MV-4-11 (cell line): ENCODE data around the gene TYMP.
"Not testable (repeated sequence)": the region's sequence is repeated elsewhere in the genome, so short reads cannot be mapped to it uniquely, and the experiment has no call there.

Experiments
- DNase-seq: peaks from one replicate; lab custom pipeline; 2025; lab: John Stamatoyannopoulos, UW

TYMP gene

DNA sequence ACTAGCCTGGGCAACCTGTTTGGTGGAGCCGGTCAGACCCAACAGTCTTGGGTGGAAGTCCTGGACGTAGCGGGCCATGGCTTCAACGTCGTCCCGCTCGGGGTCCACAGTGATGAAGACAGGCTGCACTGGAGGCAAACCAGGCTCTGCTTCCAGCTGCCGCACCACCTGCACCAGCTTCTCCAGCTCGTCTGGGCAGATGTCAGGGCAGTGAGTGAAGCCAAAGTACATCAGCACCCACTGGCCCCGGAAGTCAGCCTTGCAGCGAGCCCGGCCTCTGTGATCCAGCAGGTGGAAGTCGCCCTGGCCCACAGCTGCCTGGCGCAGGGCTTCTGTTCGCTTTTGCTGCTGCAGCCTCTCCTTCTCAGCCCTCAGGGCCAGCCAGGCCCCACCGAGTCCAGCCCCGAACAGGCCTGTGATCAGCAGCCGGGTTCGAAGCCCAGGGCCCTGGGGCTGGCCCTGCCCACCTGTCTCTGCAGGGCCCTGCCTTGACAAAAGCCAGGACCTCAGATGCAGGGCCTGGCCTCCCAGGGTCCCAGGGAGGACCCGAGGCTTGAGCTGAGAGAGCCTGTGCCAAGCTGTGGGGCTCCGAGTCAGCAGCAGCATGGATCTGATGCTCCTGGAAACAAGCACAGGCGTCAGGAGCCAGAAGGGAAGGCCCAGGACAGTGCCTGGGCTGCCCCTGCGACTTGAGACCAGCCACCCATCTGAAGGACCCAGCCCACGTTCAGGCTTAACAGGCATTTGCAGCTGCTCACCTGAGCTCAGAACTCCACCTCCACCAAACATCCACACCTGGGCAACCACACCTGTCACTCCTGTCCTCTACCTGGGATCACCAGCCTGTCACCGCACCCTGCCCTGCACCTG lies 5.8 kb downstream of the TYMP start:
- DNase-seq = no peak

DNA sequence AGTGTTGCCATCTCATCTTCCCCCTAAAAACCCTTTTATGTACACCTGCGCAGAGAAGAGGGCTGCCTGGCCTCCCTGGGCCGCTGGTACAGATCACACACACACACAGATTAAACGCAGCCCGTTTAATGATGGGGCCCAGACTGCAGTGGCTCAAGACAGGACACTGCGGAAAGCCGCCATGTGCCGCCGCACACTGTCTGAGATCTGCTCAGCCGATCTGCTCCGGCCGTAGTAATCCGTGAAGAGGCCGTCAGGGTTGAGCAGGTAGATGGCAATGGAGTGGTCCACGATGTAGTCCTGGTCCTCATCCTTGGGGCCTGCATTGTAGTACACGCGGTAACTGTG lies 6.4 kb downstream of the TYMP start:
- no peak for DNase-seq

DNA sequence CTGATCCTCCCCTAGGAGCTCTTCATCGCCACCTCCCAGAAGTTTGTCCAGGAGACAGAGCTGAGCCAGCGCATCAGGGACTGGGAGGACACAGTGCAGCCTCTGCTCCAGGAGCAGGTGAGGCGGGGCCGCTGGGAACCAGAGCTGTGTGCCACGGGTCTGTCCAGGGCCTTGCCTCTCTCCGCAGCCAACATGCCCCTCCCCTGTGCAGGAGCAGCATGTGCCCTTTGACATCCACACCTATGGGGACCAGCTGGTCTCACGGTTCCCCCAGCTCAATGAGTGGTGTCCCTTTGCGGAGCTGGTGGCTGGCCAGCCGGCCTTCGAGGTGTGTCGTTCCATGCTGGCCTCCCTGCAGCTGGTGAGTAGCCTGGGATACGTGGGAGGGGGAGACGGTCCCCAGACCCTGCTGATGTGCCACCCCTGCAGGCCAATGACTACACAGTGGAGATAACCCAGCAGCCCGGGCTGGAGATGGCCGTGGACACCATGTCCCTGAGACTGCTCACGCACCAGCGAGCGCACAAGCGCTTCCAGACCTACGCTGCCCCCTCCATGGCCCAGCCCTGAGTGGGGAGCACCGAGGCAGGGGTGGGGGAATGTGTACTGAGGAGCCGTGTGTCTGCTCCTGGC lies 6.9 kb downstream of the TYMP start:
- no peak for DNase-seq

DNA sequence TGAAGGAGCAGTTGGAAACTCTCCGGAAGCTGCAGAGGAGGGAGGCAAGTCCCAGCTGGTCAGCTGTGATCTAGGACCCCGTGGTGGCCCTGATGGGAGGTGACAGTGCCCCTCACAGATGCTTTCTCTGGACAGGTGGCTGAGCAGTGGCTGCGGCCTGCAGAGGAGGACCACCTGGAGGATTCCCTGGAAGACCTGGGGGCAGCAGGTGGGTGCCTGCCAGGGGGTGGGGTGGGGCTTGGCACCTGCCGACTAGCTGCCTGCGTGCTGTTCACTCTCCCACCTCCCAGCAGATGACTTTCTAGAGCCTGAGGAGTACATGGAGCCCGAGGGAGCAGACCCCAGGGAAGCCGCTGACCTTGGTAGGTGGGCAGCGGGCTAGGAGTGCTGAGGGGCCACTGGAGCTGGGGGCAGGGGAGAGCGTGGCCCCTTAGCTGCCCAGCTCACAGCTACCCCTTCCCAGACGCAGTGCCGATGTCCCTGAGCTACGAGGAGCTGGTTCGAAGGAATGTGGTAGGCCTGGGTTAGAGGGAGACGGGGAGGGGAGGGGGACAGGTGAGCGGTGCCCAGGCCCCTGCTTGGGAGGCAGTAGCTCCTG lies 7.5 kb downstream of the TYMP start:
- DNase-seq = no peak

DNA sequence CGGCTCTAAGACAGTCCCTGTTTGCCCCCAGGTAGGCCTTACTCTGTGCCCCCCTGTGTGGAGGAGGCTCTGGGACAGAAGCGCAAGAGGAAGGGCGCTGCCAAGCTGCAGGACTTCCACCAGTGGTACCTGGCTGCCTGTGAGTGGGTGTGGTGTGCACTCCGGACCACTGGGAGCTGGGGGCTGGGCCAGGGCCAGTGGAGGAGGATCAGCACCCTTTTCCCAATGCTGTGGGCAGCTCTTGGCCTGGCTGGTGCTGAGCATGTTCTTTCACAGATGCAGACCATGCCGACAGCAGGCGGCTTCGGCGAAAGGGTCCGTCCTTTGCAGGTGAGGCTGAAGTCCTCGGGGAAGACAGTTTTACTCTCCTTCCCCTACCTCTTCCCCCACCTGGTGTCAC lies 8.1 kb downstream of the TYMP start:
- no peak for DNase-seq

DNA sequence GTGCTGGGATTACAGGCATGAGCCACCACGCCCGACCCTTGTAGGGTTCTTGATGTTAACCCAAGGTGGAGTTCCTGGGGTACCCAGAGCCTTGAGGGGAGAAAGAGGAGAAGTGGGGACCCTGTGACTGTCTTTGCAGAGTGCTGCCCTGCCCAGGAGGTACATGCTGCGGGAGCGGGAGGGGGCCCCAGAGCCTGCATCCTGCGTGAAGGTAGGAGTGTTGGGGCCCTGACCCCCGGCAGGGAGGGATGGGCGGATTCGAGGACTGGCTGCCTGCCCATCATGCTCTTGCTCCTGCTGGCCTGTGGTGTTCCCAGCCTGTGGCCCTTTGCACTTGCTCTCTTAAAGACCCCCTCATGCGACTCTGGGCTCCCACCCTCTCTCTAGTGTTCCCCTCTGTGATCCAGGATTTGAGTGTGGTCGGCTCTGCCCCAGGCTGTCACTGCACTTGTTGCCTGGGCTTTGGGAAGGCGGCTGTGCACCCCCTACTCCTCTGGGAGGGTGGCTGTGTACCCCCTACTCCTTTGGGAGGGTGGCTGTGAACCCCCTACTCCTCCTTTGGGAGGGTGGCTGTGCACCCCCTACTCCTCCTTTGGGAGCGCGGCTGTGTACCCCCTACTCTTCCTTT lies 8.9 kb downstream of the TYMP start:
- no peak for DNase-seq

DNA sequence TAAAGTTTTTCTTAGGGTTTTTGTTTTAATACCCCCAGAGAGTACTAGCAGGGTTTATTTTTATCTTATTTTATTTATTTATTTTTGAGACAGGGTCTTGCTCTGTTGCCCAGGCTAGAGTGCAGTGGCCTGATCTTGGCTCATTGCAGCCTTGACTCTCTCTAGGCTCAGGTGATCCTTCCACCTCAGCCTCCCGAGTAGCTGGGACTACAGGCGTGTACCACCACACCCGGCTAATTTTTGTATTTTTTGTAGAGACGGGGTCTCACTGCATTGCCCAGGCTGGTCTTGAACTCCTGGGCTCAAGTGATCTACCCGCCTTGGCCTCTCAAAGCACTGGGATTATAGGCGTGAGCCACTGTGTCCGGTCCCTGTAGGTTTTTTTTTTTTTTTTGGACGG lies 9.6 kb downstream of the TYMP start:
- not testable (repeated sequence) for DNase-seq

DNA sequence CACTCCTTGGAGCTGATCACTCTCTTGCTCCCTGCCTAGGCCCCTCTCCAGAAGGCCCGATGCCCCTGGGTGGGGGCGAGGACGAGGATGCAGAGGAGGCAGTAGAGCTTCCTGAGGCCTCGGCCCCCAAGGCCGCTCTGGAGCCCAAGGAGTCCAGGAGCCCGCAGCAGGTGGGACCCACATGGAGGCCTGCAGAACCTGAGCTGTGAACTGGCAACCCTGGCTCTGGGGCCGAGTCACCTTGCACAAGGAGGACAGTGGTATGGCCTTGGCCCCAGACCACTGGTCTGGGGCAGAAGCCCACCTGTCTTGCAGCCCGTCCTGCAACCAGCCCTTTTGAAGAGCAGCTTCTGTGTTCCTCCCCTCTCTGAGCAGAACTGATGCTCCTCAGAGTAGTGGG lies 10.7 kb downstream of the TYMP start:
- DNase-seq = no peak

DNA sequence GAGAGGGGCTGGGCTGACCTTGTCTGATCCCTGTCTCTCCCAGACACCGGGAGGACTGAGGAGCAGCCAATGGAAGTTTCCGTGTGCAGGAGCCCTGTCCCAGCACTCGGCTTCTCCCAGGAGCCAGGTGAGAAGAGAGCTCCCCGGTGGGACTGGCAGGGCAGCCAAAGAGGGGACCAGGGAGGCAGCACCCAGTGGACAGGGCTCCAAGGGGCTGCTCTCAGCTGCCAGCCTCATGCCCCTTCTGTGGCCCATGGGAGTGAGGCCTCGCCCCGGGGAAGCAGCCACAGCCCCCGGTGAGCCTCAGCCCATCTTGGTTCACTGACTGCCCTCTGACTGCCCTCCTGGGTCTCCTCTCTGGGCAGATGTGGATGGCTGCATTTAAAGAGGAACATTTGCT lies 11.2 kb downstream of the TYMP start:
- no peak for DNase-seq

DNA sequence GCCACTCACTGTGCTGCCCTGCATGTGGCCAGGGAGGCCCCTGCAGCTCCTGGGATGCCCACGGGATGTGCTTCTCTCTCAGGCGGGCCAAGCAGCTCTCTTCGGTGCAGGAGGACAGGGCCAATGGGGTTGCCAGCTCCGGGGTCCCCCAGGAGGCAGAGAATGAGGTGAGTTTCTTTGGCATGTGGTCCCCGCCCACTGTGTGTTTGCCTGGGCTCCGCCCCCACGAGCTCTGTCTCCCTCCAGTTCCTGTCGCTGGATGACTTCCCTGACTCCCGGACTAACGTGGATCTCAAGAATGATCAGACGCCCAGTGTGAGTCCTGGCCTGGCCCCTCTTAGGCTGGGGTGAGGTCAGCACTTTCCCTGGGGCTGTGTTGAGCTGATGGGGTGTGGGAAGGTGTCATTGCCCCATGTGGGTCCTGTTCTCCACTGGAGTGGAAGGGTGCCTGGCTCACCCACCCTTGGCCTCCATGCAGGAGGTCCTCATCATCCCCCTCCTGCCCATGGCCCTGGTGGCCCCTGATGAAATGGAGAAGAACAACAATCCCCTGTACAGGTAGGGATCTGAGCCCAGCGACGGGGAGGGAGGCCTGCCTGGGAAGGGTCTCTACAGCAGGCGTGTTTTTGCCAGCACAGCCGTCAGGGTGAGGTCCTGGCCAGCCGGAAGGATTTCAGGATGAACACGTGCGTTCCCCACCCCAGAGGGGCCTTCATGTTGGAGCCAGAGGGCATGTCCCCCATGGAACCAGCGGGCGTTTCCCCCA lies 12.1 kb downstream of the TYMP start:
- DNase-seq = no peak

DNA sequence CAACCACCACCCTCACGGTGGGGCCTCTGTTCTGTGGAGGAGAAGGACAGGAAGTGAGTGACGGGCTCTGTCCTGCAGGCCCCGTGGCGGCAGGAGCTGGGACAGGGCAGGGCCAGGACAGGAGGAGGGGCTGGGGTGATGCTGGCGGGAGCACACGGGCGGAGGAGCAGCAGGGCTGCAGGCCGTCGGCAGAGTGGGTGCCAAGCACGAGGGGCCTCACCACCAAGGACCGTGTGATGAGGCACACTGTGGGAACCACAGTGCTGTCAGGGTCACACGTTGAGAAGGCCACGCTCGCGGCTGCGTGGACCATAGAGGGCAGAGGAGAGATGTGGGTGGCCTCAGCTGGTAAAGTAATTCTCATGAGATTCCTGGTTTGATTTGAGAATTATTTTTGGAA lies 12.9 kb downstream of the TYMP start:
- DNase-seq = no peak

DNA sequence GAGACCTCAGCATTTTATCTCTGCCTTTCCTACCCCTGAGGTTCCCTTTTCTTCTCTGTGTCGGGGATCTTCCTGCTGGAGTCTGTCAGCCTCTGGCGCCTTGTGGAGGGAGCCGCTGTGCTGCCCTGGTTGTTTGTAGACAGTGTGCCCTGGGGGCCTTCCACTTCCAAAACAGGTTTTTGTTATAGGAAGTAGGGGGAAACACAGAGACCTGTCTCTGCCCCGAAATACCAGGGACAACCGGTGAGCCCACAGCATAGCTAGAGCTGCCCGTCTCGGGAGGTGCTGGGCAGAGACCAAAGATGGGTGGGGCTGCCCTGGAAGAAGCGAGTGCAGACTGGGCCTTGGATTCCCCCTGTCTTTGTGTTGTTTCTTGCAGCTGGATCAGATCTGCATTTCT lies 13.7 kb downstream of the TYMP start:
- DNase-seq = no peak

DNA sequence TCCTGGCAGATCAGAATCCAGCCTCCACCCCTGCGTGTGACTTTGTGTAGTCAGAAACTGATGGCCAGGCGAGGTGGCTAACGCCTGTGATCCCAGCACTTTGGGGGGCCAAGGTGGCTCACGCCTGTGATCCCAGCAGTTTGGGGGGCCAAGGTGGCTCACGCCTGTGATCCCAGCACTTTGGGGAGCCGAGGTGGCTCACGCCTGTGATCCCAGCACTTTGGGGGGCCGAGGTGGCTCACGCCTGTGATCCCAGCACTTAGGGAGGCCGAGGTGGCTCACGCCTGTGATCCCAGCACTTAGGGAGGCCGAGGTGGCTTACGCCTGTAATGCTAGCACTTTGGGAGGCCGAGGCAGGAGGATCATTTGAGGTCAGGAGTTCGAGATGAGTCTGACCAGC lies 16.6 kb downstream of the TYMP start:
- no peak for DNase-seq

DNA sequence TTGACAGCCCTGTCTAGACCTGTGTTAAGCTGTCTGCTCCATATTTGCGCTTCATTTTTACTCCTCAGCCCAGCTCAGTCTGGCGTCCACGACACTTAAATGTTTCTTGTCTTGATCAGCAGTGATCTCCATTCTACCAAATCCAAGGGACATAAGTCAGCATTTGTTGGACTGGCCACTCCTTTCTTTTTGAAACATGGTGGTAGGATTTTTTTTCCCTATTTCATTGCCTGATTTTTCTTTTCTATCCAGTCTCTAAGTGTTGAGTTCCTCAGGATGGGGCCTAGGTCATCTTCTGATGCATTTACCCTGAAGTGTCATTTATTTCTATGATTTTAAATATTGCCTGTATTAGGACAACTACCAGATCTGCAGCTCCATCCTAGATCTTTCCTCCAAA lies 20.9 kb downstream of the TYMP start:
- no peak for DNase-seq

DNA sequence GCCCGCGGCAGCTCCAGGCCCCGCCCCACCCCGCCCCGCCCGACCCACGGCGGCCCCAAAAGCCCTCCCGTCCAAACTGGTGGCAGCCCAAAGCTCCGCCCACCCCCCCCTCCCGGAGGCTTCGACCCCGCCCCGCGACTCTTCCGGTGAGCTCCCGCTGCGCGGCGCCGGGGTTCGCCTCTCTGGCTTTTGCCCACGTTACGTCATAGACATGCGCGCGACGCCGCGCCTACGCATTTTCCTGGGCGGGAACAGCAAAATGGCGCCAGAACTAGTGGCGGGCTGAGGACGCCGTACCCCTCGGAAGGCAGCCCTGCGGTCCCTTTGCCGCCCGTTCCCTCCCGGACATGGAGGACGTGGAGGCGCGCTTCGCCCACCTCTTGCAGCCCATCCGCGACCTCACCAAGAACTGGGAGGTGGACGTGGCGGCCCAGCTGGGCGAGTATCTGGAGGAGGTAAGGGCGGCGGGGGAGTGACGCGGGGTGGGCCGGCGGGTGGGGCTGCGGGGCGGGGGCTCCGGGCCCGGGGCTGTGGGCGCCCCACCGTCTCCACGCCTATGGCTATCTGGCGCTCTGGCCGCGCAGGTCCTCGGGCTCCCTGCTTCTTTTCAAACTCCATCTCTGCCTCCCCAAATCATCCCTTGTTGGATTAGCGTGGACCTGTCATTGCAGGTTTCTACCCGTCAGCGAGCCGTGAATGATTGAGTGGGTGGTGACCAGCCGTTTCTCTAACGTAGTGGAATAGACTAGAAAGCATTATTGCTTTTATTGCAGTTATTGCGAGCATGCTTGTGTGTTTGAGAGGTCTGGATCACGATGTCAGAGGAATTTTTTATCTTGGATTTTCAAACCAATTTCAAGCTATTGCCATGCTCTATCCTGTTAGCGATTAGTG lies 21.6 kb downstream of the TYMP start, which contains the start of gene NCAPH2:
Gene NCAPH2 (plus strand): TSS at position 234 of the 894 bp plus-strand sequence. CDS start 114 bp downstream, at position 348.
- peak; percentile 91 for DNase-seq

DNA sequence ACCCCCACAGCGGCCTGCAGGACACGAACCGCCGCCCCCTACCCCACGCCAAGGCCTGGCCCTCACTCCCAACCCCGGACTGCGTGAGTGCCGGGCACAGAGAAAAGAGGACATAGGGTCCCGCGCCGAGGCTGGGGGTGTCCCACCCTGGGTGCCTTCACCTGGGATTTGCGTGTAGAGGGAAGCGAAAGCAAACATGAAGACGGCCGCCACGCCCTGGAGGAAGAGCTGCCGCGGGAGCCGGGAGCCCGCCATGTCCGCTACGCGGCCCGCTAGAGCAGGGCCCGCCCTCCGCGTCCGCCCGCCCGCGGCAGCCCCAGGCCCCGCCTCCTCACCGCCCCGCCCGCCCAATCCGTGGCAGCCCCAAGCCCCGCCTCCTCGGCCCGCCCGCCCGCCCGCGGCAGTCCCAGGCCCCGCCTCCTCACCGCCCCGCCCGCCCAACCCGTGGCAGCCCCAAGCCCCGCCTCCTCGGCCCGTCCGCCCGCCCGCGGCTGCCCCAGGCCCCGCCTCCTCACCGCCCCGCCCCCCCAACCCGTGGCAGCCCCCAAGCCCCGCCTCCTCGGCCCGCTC lies 22.3 kb downstream of the TYMP start, which contains the start of gene LMF2:
Gene LMF2 (minus strand): TSS at position 282 of the 570 bp plus-strand sequence. CDS start 27 bp downstream, at position 255.
- DNase-seq = peak; percentile 80

DNA sequence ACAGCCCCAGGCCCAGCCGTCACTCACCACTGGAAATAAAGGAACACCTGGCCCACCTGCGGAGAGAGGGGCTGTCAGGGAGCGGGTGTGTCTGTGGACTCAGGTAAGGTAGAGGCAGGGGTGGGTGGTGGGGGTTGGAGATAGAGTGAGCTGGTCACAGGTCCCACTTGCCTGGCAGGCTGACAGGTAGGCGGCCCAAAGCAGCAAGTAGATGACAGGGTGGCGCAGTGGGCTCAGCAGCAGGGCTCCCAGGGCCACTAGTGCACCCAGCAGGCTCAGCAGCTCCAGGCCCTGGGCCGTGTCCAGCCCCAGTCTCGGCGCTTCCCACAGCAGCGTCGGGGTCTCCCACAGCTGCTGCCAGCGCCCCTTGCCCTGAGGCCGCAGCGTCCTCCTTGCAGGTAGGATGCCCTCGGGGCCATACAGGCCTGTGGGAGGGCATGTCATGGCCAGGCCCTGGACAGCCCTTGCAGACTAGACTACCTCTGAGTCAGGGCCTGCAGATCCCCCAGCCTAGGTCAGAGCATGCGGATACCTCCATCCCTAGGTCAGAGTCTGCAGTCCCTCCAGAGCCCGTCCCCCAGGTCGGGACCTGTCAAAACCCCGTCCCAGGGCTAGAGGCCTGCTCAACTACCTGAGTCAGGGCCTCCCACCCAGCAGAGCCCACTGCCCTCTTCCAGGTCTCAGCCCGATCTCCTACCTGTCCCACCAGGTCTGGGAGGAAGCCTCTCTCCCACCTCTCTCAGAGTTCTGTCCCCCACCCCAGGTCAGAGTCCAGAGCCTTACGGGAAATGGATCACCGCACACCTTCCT lies 23.0 kb downstream of the TYMP start:
- no peak for DNase-seq

DNA sequence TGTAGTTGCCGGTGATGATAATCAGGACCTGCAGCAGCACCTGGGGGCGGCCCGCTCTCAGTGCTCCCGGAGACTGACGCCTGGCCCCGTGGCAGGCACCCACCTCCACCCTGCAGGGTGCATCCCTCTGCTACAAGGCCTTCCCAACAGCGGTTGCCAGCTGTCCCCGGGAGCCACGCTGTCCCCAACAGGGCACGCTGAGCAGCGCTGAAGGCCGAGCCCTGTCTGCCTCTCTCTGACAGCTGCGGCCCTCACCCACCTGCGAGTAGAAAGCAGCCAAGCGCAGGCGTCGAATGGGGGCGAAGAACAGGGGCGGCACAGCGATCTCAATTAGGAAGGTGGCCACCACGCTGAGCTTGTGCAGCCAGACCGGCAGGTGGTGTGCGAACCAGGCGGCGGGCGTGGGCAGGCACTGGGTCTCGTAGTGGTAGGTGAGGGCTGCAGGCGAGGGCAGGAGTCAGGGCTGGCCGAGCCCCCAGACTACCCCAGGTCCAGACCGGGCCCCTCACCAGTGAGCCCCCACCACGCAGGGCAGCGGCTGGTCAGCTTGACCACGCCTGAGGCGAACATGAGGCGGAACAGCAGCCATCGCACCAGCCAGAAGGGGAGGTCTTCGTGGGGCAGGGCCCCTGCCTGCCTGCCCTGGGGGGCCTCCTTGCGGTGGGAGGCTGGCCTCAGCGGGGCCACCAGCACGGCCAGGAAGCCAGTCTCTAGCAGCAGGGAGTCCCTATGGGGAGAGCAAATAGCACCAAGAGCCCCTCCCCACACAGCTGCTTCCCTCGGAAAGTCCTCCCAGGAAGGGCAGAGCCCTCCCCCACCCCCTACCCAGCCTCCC lies 23.8 kb downstream of the TYMP start:
- no peak for DNase-seq
